Measurements from ENCODE around the gene THUMPD2.

Gene THUMPD2

DNA sequence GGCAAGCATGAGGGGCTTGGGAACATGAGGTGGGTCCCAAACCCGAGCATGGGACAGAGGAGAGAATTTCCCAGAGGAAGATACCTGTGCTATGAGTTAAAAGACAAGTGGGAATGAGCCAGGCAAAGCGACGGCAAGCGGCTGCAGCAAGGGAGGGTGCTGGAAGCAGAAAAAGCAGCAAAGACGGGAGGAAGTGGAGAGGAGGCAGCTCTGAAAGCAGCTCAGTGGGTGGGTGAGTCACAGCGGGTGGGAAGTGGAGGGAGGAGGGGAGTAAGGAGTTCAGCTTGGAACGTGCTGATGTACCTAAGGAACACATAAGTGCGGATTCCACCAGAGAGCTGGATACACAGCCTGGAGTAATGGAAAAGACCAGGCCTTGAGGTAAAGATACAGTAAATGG lies 41.4 kb downstream of the THUMPD2 start:
- no peak overlapping the region for H3K4me3 ChIP-seq (ENCODE audit: low read depth, low read length)
- DNase-seq (ENCODE audit: low read depth): no peak
- TF ChIP-seq, protein P1, sequence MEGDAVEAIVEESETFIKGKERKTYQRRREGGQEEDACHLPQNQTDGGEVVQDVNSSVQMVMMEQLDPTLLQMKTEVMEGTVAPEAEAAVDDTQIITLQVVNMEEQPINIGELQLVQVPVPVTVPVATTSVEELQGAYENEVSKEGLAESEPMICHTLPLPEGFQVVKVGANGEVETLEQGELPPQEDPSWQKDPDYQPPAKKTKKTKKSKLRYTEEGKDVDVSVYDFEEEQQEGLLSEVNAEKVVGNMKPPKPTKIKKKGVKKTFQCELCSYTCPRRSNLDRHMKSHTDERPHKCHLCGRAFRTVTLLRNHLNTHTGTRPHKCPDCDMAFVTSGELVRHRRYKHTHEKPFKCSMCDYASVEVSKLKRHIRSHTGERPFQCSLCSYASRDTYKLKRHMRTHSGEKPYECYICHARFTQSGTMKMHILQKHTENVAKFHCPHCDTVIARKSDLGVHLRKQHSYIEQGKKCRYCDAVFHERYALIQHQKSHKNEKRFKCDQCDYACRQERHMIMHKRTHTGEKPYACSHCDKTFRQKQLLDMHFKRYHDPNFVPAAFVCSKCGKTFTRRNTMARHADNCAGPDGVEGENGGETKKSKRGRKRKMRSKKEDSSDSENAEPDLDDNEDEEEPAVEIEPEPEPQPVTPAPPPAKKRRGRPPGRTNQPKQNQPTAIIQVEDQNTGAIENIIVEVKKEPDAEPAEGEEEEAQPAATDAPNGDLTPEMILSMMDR (IDR thresholded peaks at IDR 0.05; ENCODE audit: low read depth, low read length, missing control alignments): no peak

DNA sequence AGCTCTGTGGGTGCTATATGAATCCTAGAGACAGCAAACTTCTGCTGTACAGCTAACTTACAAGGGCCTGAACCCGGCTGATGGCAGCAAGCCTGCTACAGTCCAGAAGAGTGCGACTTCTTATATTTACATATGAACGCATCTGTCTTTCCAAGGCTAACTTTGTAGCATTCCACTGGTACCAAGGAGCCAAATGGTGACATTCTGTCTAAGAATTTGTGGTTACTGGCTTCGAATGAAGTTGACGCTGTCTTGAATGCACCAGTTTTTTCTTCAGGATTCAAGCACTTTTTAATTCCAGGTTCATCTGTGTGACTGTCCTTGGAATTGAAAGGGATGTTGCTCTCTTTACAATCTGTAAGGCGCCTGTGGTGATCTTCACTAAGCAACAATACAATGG lies 42.4 kb downstream of the THUMPD2 start:
- no peak overlapping the region for H3K4me3 ChIP-seq (ENCODE audit: low read depth, low read length)
- no peak for DNase-seq (ENCODE audit: low read depth)
- TF ChIP-seq, protein P1 (IDR thresholded peaks at IDR 0.05; ENCODE audit: low read depth, low read length, missing control alignments): no peak

DNA sequence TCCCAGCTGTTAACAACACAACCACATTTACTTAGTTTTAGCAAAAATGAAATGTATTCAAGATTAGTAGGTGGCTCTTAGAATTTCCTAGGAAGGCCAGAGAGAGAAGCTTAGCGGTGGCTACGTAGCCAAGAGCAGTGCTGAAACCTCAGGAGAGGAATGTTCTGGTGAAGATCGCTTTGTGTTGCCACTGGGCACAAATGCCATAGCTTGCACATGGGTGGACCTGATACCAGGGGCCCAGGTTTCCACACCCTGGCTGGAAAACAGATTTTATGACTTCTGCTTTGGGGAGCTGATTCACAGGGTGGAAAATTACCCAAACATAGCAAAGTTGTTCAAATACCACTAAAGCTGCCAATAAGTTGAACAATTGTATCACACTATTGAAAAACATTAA lies 43.4 kb downstream of the THUMPD2 start:
- DNase-seq (ENCODE audit: low read depth): no peak
- TF ChIP-seq, protein P1 (IDR thresholded peaks at IDR 0.05; ENCODE audit: low read depth, low read length, missing control alignments): no peak
- no peak overlapping the region for H3K4me3 ChIP-seq (ENCODE audit: low read depth, low read length)

DNA sequence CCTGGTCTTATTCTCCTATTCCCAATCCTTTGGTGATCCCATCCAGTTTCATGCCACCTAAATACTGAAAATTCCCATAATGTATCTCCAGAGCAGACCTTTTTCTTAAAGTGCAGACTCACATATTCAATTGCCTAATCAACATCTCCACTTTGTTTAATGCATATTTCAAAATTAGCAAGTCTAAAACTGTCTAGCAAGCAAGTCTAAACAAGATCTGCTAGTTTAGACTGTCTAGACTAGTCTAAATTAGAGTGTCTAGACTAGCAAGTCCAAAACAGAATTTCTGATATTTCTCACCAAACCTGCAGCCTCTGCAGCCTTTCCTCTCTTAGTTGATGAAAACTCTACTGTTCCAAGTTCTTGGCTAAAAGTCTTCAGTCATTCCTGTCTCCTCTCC lies 44.6 kb downstream of the THUMPD2 start:
- TF ChIP-seq, protein P1 (IDR thresholded peaks at IDR 0.05; ENCODE audit: low read depth, low read length, missing control alignments): no peak
- H3K4me3 ChIP-seq (ENCODE audit: low read depth, low read length): no peak overlapping the region
- no peak for DNase-seq (ENCODE audit: low read depth)

GRCh38 chr2:39733070-39733674 lies 45.9 kb downstream of the THUMPD2 start:
- DNase-seq (ENCODE audit: low read depth): no peak
- TF ChIP-seq, protein P1 (IDR thresholded peaks at IDR 0.05; ENCODE audit: low read depth, low read length, missing control alignments): no peak
- no peak overlapping the region for H3K4me3 ChIP-seq (ENCODE audit: low read depth, low read length)

DNA sequence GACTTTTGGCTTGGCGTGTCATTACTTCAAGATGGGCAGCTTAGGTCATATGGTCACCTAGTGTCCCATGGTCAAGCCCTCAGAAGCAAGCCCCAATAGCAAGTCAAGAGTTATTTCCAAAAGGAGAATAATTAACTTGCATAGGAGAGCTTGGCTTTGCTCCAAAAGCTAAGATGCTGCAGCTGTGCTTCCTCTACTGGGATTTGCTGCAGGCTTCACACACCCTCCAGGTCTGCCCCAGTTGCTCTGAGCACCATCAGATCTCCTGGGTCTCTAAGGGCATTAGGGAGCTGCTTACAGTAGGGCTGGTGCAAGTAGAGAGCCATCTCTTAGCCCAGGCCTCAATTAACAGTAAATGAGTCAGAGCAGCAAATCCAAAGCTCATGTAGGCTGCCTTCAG lies 46.6 kb downstream of the THUMPD2 start:
- no peak overlapping the region for H3K4me3 ChIP-seq (ENCODE audit: low read depth, low read length)
- TF ChIP-seq, protein P1 (IDR thresholded peaks at IDR 0.05; ENCODE audit: low read depth, low read length, missing control alignments): no peak
- no peak for DNase-seq (ENCODE audit: low read depth)

DNA sequence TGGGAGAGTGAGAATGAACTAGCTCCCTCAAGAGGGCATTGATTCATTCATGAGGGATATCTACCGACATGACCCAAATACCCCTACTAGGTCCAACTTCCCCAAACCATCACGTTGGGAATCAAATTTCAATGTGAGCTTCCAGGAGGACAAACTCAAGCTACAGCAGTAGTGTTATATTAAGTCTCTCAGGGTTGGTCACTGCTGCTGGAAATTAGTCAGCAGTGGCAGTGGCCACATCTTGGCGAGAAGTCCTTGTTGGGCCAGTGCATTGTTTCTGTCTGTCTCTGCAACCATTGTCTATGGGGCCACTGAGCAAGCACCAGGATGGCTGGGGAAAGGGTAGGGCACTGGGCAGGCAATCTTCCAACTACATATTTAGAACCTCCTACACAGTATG lies 47.5 kb downstream of the THUMPD2 start:
- DNase-seq (ENCODE audit: low read depth): no peak
- no peak overlapping the region for H3K4me3 ChIP-seq (ENCODE audit: low read depth, low read length)
- TF ChIP-seq, protein P1 (IDR thresholded peaks at IDR 0.05; ENCODE audit: low read depth, low read length, missing control alignments): no peak

All from GM12864 (cell line).